Lower lobe of right lung (tissue), 2 donors: Measurements from ENCODE around the gene ADAMTSL4. TPM values are rescaled to one million over a fixed set of nuclear protein-coding genes. Genes with fewer than 3 reads are reported as not detected.
A peak's percentile ranks its signal among the peaks of the same experiment; 100 is the strongest.

Source experiments
- ATAC-seq, 2 donors: fragments of 200-7000 bp; cut with Tn5 transposase; one replicate each; pipeline ENCODE4 v1.9.1; 2020 to 2022; ENCODE audit warnings: mild to moderate bottlenecking in 2 of 2, moderate library complexity in 2 of 2
- DNase-seq: peaks from one replicate; pipeline ENCODE4 v3.0.0-alpha.2; 2020
- H3K27ac ChIP-seq: fragments of 200-600 bp; one replicate; pipeline ENCODE4 v1.8.0; 2022
- H3K27me3 ChIP-seq: fragments of 200-600 bp; one replicate; pipeline ENCODE4 v1.8.0; 2022; ENCODE audit warnings: low read depth
- H3K36me3 ChIP-seq: fragments of 200-600 bp; one replicate; pipeline ENCODE4 v1.8.0; 2022; ENCODE audit warnings: mild to moderate bottlenecking
- H3K4me1 ChIP-seq: fragments of 200-600 bp; one replicate; pipeline ENCODE4 v1.8.0; 2022
- H3K4me3 ChIP-seq: fragments of 200-600 bp; one replicate; pipeline ENCODE4 v1.8.0; 2022; ENCODE audit warnings: mild to moderate bottlenecking
- H3K9me3 ChIP-seq: fragments of 200-600 bp; one replicate; pipeline ENCODE4 v1.8.0; 2022
- CTCF ChIP-seq: fragments of 200-600 bp; IDR thresholded peaks from one replicate; pipeline ENCODE4 v1.8.0; 2022; ENCODE audit warnings: antibody characterized with exemption, mild to moderate bottlenecking
- intact Hi-C: fragments of 100-400 bp; cut with DNase I; formaldehyde crosslinking; loops from one replicate; pipeline ENCODE4 v1.11.0; 2022
- total RNA-seq: library from RNA; stranded (reverse); fragmentation: NEBNext Ultra II Directional; extraction: Animal tissue kit (Norgen Biotek cat#: 25700); gene quantifications from one replicate; pipeline ENCODE4 v1.2.1, GENCODE V29; 2021
- donor health status: DM: no; HTN: yes; CAD: no; lungs with severe emphysema.

Gene ADAMTSL4
- total RNA-seq, 1 donor from 2014 or later: 164 TPM

DNA sequence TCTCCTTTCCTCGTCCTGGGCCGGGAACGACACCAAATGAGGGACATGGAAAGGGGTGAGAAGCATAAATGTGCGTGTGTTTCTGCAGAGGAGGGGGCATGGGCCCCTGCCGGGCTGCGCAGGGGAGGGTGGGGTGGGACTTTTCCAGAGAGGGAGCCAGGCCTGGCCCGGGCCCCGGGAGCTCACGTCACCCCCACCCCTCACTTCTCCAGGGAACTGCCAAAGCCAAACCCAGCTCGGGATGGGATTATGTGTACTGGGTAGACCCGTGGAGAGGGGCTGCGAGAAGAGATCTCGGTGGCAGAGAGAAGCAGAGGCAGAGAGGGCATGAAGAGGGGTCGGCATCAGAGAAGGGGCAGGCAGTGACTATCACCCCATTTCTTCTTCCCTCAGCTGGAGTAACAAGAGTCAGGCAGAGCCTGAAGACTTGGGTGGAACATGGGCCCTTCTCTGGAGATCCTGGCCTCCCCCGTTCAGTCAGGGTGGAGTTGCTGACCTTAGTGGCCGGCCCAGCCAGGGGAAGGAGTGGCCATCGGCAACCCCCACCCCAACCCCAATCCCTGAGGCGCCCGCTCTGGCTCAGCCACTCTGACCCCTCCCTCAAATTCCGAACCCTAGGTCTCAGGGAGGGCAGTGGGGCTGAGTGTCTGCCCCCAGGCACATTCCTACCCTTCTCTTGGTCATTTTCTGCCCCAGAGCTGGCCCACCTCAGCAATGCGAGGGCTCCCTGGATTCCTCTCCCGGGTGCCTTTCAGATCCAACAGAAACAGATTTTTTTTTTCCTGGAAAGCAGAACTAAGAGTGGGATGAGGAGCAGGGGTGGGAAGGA lies 1.2 kb downstream of the ADAMTSL4 start:
- intact Hi-C loops: no loop called here

GRCh38 chr1:150551051-150551783 lies 2.0 kb downstream of the ADAMTSL4 start:
- DNase-seq: no peak
- peak overlapping the region; percentile 67 for H3K4me3 ChIP-seq

More for the DNA sequence above, 1.2 kb downstream of the ADAMTSL4 start:
- no peak for TF ChIP-seq CTCF
- Histone ChIP-seq H3K36me3 (peaks cover 7% of the 10 kb centered on the region), H3K4me3 (peak overlapping the region; percentile 67), H3K4me1 (peaks cover 46% of the 10 kb centered on the region), H3K27me3 (no peaks in the 10 kb centered on the region), H3K27ac (peak overlapping the region; percentile 85), H3K9me3 (no peaks in the 10 kb centered on the region)
- peak; percentile 1 to 3 for ATAC-seq
- DNase-seq: no peak

GRCh38 chr1:150551784-150552127 lies 2.5 kb downstream of the ADAMTSL4 start:
- ATAC-seq (no peak), DNase-seq (no peak)
- H3K9me3 ChIP-seq: no peaks in the 10 kb centered on the region
- intact Hi-C loops: no loop called here
- TF ChIP-seq CTCF: no peak
- H3K4me3 ChIP-seq: peak overlapping the region; percentile 67
- H3K27me3 ChIP-seq: no peaks in the 10 kb centered on the region
- peaks cover 18% of the 10 kb centered on the region for H3K36me3 ChIP-seq
- H3K27ac ChIP-seq: peak overlapping the region; percentile 85
- peaks cover 46% of the 10 kb centered on the region for H3K4me1 ChIP-seq

More at GRCh38 chr1:150551051-150551783, 2.0 kb downstream of the ADAMTSL4 start:
- peaks cover 46% of the 10 kb centered on the region for H3K4me1 ChIP-seq
- no peaks in the 10 kb centered on the region for H3K27me3 ChIP-seq
- TF ChIP-seq CTCF: no peak
- peak overlapping the region; percentile 85 for H3K27ac ChIP-seq
- no peak for ATAC-seq
- intact Hi-C loops: no loop called here
- H3K9me3 ChIP-seq: no peaks in the 10 kb centered on the region
- H3K36me3 ChIP-seq: peaks cover 15% of the 10 kb centered on the region

DNA sequence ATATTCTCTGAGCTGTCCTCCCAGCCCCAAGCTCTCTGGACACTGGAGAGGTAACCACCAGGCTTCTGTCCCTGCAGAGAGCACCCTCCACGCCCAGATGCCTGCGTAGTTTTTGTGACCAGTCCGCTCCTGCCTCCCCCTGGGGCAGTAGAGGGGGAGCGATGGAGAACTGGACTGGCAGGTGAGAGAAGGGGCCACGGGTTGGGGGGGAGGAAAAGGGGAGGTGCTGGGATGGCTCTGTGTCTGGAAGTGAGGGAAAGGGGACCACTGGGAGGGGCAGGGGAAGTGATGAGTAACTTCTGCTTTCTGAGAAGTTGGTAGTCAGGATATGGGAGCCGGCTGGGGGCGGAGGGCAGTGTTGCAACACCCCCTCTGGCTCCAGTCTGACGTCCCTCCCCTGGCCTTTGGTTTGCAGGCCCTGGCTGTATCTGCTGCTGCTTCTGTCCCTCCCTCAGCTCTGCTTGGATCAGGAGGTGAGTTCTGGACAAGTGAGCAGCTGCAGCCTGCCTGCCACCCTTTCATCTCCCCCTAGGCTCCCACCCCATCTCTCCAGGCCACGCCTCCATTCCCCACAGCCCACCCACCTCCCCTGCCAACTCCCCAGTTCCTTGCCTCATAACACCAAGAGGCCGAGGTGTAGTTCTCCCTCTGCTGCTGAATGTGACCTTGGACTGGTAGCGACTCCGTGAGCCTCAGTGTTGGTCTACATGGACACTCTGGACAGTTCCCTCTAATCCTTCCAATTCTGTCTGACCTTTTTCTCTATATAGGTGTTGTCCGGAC lies 3.1 kb downstream of the ADAMTSL4 start:
- peak overlapping the region; percentile 85 for H3K27ac ChIP-seq
- intact Hi-C loops: no loop called here
- peak; percentile 51 to 71 for ATAC-seq
- peak; percentile 92 for DNase-seq
- H3K36me3 ChIP-seq: peaks cover 20% of the 10 kb centered on the region
- no peaks in the 10 kb centered on the region for H3K27me3 ChIP-seq
- H3K9me3 ChIP-seq: no peaks in the 10 kb centered on the region
- TF ChIP-seq CTCF: no peak
- peak overlapping the region; percentile 67 for H3K4me3 ChIP-seq
- peaks cover 46% of the 10 kb centered on the region for H3K4me1 ChIP-seq

DNA sequence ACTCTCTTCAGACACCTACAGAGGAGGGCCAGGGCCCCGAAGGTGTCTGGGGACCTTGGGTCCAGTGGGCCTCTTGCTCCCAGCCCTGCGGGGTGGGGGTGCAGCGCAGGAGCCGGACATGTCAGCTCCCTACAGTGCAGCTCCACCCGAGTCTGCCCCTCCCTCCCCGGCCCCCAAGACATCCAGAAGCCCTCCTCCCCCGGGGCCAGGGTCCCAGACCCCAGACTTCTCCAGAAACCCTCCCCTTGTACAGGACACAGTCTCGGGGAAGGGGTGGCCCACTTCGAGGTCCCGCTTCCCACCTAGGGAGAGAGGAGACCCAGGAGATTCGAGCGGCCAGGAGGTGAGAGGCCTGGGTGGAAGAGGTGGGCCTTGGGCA lies 3.7 kb downstream of the ADAMTSL4 start:
- H3K9me3 ChIP-seq: no peaks in the 10 kb centered on the region
- DNase-seq: no peak
- peaks cover 26% of the 10 kb centered on the region for H3K36me3 ChIP-seq
- H3K4me1 ChIP-seq: peaks cover 52% of the 10 kb centered on the region
- ATAC-seq: no peak
- peak overlapping the region; percentile 22 for H3K4me3 ChIP-seq
- intact Hi-C loops: no loop called here
- H3K27me3 ChIP-seq: no peaks in the 10 kb centered on the region
- TF ChIP-seq CTCF: no peak
- peak overlapping the region; percentile 77 for H3K27ac ChIP-seq
